ENCODE measurements around the gene GAD1. TPM values are rescaled to one million over a fixed set of nuclear protein-coding genes. Genes with fewer than 3 reads are reported as not detected.

Gene GAD1
- total RNA-seq, 1 donor from 2014 or later, result 0.57 TPM

DNA sequence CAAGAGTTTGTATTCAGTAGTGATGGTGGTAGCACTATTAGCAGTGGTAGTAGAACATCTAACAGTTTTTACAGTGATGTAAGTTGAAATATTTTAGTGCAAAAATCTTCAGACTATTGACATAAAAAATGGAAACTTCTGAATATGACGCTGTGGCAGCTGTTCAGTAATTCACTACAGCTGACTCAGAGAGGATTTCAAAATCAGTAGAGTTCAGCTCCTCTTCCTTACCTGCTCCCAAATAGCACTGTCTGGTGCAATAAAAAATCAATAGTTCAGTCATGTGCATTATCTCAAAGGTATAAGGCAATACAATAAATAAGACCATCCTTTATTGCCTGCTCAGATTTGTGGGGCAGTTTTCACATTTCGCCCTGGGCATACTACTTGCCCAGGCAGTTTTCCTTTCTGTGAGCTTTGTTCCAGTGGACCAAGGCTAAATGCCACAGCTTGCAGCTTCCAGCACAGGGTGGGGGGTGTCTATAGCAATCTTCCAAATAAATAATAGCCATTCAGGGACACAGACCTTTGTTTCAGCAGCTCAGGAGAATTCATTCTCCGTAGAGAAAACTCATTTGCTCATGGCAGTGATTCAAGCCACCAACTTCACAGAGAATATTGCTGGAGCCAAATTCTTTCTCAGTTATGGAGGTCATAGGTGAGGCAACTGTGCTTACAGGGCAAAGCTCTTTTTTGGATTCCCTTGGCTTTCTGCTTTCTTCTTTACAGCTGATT lies 78.5 kb downstream of the GAD1 start:
- no peak for DNase-seq (ENCODE audit: low spot score)

DNA sequence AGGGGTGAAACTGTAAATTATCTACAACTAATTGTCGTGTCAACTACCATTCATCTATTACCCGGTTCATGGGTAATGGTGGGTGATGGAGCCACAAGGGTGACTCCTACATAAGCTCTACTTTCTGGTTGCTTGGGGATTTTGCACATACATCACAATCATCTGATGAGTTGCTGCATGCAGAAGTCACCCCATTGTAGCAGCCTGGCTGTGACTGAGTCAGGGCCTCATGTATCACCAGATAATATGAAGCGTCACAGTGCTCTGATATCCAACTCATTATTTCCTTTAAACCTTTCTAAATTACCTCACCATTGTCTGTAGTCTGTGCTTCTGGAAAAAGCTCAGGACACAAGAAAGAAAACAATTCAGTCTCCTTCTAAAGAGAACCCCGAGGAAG lies 79.9 kb downstream of the GAD1 start:
- DNase-seq (ENCODE audit: low spot score), result no peak

DNA sequence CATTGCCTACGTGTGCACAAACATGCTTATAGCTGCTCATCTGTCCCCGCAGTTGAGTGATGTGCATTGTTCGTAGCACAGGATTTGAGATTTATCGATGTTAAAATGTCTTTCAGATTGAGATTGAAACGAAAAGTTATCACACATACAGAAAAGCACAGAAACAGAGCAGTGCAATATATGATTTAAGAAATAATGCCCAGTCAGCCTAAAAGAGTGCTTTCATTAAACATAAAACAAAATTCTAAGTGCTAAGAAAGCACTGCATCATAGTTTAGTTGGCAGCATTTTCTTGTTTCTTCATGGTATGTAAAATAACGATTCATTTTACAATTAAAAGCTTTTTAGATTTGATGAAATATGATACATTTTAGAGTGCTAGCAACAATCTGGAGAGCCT lies 80.4 kb downstream of the GAD1 start:
- no peak for DNase-seq (ENCODE audit: low spot score)

DNA sequence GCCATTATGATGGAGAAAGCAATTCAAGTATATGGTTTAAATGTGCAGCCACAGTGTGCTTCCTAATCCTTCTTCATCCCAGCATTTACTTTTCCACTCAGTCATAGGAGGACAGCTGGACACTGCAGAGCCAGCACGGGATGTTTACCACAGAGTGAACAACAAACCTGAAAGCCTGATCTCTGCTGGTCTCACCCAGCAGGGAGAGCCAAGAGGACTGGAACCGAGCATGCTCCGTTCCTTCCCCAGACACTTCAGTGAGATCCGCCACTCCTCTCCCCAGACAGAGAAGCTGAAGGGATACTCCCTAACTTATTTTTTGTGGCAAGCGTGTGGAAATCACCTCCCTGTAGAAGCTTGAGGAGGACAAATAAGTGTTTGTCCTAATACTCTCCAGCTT lies 89.2 kb downstream of the GAD1 start:
- DNase-seq (ENCODE audit: low spot score), result no peak

Other genes starting within 250 kb of the GAD1 start
- 2.3 TPM for gene SP5, start 101.5 kb upstream of the GAD1 start, total RNA-seq
- gene ERICH2, start 46.5 kb upstream of the GAD1 start, total RNA-seq, result 1.4 TPM
- gene GORASP2, start 112.4 kb downstream of the GAD1 start, total RNA-seq, result 94.8 TPM